ENCODE results near the gene BUD23.
"Not testable (repeated sequence)": the region's sequence is repeated elsewhere in the genome, so short reads cannot be mapped to it uniquely, and the experiment has no call there.

The BUD23 gene, protein sequence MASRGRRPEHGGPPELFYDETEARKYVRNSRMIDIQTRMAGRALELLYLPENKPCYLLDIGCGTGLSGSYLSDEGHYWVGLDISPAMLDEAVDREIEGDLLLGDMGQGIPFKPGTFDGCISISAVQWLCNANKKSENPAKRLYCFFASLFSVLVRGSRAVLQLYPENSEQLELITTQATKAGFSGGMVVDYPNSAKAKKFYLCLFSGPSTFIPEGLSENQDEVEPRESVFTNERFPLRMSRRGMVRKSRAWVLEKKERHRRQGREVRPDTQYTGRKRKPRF

DNA sequence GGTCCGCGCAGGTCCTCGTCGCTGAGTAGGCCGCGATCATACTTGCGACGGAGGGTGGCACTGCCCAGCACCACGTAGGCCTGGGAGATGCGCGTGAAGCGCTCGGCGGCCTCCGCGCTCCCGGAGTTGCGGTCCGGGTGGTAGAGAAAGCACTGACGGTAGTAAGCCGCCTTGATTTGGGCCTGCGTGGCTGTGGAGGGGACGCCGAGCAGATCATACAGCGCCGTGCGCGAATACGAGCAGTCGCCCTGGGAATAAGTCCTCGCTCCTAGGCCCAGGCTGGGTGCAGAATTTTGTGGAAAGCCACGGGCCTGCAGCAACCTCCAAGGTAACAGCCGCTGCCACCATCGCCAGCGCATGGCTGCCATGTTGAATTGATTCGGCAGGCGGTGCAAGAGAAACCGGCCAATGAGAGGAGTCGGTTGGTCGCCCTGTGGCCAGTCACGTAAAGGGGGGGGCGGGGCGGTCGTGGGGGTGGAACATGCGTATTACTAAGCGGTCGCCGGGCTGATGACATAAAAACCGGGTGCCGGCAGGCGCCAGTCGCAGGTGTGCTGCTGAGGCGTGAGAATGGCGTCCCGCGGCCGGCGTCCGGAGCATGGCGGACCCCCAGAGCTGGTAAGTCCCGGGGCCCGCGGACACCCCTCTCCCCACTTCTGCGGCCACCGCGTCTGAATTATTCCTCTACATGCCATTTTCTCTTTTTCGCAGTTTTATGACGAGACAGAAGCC, at the start of gene BUD23, which contains the start of gene DNAJC30:
Gene BUD23, plus strand, starts transcription at position 542 of the 732 bp plus-strand sequence. Its CDS starts 29 bp downstream, at position 571.
Gene DNAJC30, minus strand, starts transcription at position 398 of the 732 bp plus-strand sequence. Its CDS starts 30 bp downstream, at position 368.
- peak; percentile 96 to 98 for DNase-seq (ENCODE audit: low read depth in 2 of 2)

DNA sequence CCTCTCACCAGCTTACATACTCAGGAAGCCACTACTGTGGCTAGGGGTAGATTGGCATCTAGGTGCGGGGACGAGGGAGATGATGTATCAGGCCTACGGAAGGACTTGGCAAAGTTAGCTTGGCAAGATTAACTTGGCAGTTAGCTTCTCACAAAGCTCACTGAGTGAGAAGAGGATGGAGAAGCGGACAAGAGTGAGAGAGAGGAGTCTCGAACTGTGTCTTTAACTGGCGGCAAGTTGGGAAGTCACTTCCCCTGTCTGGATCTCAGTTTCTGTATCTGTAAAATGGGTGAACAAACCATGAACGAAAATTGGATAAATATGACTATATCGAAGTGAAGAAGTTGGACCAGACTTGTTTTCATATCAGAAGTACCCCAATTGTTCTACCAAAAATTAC, 49.6 kb upstream of the BUD23 start:
- DNase-seq (ENCODE audit: low read depth in 2 of 2), result no peak

DNA sequence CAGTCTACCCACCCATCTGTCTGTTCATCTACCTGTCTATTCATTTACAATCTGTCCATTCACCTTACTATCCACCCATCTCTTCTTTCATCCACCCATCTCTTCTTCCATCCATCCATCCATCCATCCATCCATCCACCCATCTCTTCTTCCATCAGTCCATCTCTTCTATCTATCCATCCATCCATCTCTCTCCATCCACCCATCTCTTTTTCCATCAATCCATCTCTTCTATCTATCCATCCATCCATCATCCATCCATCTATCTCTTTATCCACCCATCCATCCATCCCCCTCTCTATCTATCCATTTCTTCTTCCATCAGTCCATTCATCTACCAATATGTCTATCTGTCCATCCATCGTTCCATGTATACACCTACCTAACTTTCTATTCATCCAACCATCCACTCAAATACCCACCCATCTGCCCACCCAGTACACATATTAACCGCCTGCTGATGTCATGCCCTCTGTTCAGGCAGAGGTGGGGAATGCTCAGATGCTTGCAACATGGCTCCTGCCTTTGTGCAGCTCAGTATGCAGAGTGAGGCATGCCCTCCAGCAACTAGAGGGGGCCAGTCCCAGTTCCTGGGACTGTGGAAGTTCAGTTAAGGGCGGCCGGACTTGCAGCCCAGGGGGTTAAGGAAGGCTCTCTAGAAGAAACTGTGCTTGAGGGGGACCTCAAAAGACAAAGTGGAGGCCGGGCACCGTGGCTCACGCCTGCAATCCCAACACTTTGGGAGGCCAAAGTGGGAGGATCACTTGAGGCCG, 47.8 kb upstream of the BUD23 start:
- no peak for DNase-seq (ENCODE audit: low read depth in 2 of 2)

DNA sequence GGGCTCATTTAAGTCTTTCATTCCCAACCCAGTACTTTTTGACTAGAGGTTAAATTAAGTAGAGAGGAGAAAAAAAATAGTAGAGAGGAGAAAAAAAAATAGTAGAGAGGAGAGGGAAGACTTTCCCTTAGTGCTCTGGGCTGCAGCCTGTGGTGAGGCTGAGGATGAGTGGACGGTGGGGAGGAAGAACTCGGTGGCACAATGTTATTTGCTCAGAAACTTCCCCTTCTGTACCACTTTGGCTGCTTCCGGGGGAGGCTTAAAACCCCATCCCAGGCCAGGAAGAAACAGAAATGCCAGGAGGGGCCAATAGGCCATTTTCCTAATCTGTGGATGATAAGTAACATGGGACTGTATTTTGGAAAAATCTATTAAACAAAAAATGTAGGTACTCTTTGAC, 44.5 kb upstream of the BUD23 start:
- DNase-seq (ENCODE audit: low read depth in 2 of 2), result no peak

DNA sequence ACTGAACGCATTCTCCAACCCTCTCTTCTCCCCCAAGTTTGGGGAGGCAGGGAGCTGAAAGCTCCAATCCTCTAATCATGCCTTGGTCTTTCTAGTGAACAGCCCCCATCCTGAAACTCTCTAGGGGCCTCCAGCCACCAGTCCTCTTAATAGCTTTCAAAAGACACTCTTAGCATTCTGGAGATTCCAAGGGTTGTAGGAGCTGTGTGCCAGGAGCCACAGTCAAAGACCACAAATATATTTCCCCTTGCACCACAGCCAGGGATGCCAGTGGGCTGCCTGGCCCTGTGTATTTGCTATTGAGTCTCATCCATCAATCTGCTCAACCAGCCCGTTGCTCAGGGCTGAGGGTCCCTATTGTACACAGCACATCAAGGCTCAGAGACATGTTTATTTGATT, 40.6 kb upstream of the BUD23 start:
- DNase-seq (ENCODE audit: low read depth in 2 of 2), result no peak

DNA sequence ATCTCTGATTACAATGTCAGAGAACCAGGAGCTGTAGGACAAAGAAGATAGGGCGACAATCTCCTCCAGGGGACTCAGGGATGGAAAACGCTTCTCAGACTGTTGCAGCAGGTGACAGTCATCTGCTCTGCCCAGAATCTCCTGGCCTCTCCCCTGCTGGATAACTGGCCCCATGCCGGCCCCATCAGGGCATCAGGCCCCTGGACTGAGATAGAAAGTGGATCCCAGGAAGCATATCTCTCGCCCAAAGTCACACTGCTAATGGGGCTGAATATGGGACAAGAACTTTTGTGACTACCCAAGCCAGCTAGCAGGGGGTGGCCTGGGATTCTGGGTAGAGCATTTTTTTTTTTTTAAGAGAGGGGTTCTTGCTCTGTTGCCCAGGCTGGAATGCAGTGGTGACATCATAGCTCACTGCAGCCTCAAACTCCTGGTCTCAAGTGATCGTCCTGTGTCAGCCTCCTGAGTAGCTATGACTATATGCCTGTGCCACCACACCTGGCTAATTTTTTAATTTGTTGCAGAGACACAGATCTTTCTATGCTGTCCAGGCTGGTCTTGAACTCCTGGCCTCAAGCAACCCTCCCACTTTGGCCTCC, 38.6 kb upstream of the BUD23 start:
- no peak for DNase-seq (ENCODE audit: low read depth in 2 of 2)

DNA sequence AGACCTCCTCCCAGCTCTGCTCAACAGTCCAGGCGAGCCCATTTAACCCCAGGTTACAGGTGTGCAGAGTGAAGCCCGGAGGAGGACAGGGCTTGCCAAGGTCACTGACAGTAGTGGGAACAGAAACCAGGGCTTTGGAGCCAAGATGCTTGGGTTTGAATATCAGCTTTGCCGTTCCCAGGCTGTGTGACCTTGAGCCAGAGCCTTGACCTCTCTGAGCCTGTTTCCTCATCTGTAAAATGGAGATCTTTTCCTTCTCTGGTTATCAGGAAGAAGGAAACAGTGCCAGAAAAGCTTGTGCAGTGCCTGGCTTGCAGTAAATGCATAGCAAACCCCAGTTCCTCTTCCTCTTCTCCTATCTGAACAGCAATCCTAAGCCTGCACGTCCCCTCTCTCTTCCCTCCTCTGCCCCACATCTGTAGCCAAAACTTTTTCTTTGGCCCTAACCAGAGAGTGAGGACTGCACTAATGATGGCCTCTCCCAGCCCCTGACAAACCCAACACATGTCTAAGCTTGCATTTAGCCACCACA, 37.7 kb upstream of the BUD23 start:
- no peak for DNase-seq (ENCODE audit: low read depth in 2 of 2)

DNA sequence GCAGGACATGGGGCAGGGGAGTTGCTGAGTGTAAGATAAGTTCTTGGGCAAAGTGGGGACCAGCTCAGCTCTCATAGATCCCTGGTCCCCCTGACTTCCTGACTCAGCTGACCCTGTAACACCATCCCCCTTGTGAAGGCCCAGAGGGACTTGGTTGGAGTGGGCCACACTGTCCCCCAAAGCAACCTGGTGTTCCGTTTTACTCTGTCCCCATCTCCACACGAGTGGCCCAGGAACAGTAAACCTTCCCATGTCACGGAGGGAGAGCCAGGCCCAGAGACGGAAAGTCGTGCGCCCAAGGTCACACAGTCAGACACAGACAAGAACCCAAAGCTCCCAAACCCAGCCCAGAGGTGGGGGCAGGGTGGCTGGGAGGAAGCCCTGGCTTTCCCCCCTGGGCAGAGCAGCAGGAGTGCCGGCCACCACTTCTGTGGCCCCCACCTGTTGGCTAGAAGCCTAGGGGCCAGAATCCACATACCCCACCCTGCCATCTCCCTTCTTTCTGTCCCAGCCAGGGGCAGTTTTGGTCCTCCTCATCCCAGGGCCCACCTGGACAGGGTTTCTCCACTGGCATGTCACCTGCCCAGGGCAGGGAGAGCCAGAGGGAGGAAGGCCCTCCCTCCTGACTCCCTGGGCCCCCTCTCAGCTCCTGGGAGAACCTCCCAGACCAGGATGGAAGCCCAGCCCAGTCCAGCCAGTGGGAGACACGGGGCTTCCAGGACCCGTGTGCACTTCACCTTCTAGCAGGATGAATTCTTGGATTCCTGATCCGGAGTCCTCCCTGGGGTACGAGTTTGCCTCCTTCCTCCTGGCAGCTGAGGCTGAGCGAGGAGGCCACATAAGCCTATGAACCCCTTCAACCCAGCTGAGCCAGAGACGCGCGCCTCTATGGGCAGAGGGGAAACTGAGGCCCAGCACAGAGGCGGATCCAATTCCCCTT, 36.3 kb upstream of the BUD23 start:
- no peak for DNase-seq (ENCODE audit: low read depth in 2 of 2)

DNA sequence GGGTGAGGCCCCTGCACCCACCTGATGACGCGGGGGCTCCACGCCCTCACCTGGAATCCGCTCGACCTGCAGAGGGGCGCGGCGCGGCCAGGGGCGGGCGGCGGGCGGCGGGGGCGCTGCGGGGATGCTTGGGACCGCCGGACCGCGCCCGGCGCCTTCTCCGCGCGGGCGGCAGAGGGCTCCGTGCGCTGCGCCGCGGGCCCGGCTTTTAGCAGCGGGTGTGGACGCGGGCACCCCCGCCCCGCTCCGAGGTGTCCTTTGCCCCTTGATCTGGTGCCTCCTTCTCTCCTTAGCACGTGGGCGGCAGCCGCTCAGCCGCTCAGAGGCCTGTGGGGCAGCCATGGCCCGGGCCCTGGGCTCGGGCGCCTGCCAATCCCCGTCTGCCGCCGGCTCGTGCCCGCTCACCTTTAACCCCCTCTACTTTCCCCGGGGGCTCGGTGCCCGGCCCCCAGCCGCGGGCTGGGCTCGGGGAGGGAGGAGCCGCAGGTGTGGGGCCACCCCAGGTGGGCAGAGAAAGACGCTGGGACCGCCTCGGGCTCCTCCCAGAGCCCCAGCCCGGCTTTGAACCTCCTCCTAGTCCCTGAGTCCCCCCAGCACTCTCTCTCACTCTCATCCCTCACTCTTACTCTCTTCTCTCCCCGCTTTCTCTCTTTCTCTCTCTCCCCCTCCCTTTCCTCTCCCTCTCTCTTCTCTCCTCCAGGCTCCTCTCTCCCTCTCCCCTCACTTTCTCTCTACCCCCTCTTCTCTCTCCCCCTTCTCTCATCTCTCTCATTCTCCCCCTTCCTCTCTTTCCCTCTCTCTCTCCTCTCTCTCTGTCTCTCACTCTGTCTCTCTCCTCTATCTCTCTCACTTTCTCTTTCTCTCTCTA, 35.4 kb upstream of the BUD23 start:
- no peak for DNase-seq (ENCODE audit: low read depth in 2 of 2)

DNA sequence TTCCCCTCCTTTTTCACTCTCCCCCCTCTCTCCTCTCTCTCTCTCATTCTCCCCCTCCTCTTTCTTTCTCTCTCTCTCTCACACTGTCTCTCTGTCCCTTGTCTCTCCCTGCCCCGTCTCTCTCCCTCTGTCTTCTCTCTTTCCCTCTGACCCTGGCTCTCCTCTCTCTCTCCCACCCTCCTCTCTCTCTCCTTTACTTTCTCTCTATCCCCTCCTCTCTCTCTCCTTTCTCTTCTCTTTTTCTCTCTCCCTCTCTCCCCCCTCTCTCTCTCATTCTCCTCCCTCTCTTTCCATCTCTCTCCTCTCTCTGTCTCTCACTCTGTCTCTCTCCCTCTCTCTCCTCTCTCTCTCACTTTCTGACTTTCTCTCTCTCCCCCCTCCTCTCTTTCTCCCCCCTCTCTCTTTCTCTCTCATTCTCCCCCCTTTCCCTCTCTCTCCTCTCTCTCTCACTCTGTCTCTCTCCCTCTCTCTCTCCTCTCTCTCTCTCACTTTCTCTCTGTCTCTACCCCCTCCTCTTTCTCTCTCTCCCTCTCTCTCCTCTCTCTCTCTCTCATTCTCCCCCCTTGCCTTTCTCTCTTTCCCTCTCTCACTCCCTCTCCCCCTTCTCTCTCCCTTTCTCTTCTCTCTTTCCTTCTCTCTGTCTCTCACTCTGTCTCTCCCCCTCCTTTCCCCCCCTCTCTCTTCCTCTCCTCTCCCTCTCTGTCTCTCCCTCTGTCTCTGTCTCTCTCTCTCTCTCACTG, 34.6 kb upstream of the BUD23 start:
- DNase-seq (ENCODE audit: low read depth in 2 of 2), result no peak

DNA sequence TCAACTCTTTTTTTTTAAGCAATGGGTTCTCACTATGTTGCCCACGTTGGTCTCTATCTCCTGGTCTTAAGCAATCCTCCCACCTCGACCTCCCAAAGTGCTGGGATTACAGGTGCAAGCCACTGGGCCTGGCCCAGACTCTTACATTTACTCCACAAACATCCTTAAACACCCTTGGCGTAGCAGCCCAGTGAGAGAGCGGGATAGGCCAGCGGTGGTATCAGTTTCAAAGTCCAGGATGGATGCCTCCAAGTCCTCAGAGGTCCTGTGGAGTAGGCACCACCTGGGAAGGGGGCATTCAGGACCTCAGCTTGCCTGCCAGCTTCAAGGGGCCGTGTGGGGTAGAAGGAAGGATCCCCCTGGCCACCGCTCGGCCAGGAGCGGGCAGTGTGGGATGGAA, 33.8 kb upstream of the BUD23 start:
- no peak for DNase-seq (ENCODE audit: low read depth in 2 of 2)

DNA sequence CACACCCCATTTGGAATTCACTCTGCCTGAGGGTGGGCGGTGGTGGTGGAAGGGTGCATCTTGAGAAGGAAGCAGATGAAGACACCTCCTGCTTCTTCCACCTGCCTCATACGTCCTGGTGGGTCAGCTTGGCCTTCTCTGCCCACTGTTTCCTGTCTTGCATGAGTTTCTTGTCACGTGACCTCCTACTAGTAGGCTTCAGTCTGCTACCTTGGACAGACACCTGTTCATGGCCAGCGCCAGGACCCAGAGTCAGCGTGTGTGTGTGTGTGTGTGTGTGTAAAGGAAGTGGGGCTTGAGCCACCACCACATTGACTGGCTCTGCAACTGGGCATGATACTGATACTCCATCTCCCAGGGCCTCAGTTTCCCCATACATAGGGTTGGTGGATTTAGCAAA, 32.9 kb upstream of the BUD23 start:
- DNase-seq (ENCODE audit: low read depth in 2 of 2), result no peak

DNA sequence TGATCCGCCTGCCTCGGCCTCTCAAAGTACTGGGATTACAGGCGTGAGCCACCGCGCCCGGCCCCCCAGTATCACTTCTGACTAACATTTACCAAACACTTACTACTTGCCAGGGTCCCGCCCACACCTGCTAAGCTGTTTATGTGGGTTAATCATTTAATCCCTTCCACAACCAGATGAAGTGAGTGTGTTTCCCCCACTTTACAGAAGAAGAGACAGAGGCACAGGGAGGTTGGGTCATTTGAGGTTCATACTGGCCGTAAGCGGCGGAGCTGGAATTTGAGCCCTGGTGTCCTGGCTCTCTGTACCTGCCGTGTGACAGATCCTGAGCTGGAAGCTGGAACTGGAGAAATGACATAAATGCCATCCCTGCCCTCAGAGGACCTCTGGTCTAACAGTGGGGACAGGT, 30.9 kb upstream of the BUD23 start:
- no peak for DNase-seq (ENCODE audit: low read depth in 2 of 2)

DNA sequence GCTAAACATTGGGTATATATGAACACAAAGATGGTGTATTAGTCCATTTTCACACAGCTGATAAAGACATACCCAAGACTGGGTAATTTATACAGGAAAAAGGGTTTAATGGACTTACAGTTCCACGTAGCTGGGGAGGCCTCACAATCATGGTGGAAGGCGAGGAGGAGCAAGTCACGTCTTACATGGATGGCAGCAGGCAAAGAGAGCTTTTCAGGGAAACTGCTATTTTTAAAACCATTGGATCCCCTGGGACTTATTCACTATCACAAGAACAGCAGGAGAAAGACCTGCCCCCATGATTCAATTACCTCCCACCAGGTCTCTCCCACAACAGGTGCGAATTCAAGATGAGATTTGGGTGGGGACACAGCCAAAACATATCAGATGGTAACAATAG, 28.1 kb upstream of the BUD23 start:
- not testable (repeated sequence) for DNase-seq (ENCODE audit: low read depth in 2 of 2)

DNA sequence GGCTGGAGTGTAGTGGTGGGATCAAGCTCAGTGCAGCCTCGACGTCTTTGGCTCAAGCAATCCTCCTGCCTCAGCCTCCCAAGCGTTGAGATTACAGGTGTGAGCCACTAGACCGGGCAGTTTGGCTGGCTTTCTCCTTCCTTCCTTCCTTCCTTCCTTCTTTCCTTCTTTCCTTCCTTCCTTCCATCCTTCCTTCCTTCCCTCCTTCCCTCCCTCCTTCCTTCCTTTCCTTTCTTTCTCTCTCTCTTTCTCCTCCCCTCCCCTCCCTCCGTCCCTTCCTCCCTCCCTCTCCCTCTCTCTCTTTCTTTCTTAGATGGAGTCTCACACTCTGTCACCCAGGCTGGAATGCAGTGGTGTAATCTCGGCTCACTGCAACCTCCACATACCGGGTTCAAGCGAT, 23.4 kb upstream of the BUD23 start:
- DNase-seq (ENCODE audit: low read depth in 2 of 2), result no peak

DNA sequence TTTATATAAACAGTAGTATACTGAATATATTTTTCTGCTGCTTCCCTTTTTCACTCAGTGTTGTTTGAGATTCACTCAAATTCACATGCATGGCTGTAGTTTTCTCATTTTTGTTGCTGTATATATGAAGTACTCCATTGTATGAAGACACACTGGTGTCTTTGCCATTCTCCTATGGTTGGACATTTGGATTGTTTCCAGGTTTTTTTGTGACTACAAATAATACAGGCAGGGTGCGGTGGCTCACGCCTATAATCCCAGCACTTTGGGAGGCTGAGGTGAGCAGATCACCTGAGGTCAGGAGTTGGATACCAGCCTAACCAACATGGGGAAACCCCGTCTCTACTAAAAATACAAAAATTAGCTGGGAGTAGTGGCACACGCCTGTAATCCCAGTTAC, 22.8 kb upstream of the BUD23 start:
- DNase-seq (ENCODE audit: low read depth in 2 of 2), result not testable (repeated sequence)

DNA sequence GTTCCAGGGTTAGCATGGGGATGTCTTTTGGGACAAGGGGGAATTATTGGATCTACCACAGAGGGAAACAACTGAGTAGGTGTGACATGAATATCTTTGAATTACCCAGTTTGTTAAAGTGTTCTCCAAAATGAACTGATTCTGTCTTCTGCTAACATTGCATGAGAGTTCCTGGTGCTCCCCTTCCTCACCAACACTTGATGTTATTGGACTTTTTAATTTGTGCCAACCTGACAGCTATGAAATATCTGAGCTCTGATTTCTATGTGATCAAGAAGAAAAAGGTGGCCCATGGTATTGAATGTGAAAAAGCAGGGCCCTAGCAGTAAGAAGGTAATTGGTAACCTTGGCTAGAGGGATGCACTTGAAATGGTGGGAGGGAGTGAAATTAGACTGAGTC, 20.4 kb upstream of the BUD23 start:
- no peak for DNase-seq (ENCODE audit: low read depth in 2 of 2)

DNA sequence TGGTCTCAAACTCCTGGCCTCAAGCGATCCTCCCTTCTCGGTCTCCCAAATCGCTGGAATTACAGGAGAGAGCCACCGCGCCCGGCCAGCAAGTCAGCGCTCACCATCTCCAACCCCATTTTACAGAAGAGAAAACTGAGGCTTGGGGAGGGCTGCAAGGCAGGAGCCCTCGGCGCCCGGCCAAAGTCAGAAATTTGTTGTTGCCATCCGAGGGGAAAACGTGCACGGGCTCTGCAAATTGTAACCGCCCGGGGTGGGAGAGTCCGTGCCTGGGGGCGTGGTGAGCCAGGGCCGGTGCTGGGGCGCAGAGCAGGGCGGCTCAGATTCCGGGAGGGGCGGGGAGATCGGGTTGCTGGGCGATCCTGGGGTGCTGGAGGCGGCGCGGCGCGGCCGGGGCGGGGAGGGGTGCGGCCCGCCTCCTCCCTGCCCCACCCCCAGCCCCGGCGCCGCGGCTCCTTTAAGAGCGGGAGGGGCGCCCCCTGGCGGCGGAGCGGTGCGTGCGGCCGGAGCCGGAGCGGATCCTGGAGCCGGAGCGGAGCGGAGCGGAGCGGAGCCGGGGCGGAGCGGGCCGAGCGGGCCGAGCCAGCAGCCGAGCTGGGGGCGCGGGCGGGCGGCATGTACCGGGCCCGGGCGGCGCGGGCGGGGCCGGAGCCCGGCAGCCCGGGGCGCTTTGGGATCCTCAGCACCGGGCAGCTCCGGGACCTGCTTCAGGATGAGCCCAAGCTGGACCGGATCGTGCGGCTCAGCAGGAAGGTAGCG, 15.9 kb upstream of the BUD23 start, which contains the start of gene VPS37D:
Gene VPS37D, plus strand, starts transcription at position 488 of the 759 bp plus-strand sequence. Its CDS starts 128 bp downstream, at position 616.
- DNase-seq (ENCODE audit: low read depth in 2 of 2), result peak; percentile 75 to 91

Measured in stimulated activated CD4-positive, alpha-beta T cell treated with anti-CD3 and anti-CD28 coated beads, Interleukin-15, amount 100 ng/mL, for 48 hours (primary cell).